GM19328 (cell line): ENCODE results near the gene UCHL1.
"Not testable (repeated sequence)": the region's sequence is repeated elsewhere in the genome, so short reads cannot be mapped to it uniquely, and the experiment has no call there.

Experiments
- ATAC-seq: cut with Tn5 transposase; IDR thresholded peaks from one replicate; pipeline ENCODE4 v1.9.1; 2021; ENCODE audit warnings: mild to moderate bottlenecking, moderate library complexity; ENCODE audit not compliant: unreplicated experiment

The UCHL1 gene

GRCh38 chr4:41236032-41236431 lies 20.7 kb upstream of the UCHL1 start:
- ATAC-seq = no peak

GRCh38 chr4:41236508-41236907 lies 20.2 kb upstream of the UCHL1 start:
- ATAC-seq = no peak

DNA sequence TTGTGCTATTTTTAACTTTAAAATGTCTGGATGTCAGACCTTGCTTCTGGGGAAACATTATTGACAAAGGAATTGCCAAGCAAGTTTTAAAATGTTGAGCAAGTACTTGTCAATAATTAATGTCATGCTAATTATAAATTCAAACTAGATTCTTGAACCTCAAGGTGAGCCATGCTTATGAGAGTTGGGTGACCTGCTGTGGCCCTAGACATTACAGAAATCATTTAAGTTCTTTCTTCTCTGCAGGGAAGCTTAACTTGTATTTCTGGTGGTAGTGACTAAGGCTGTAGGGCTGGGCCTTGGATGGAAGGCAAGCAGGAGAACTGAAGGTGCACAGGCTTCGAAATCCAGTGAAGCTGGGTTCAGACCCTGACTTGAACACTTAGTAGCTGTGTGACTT lies 14.8 kb upstream of the UCHL1 start:
- ATAC-seq = no peak

- no peak for ATAC-seq
Observed at GRCh38 chr4:41245983-41246382, 10.7 kb upstream of the UCHL1 start.

DNA sequence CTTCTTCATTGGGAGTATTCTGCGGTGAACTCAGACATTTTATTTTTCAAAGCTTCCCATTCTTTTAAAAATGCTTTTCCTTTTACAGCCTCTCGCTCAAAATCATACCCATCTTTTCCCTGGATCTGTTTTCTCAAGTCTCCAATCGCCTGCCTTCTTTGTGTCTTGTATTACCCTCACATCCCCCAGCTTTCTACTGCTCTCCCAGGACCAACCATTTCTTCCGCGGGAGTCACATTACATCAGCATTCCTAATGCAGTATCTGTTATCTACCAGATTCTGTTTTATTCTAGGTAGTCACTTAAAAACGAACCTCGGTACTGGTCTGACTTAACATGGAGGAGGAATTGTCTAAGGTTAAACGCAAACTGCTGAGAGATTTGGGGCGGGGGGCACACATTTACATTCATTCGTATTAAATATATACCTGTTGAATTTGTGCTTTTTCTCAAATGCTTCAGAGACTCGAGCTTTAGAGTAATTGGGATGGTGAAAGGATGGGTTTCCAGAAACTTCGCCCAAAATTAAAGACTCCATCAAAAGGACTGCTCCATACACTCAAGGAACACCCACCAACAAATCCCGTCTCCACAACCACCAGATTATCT lies 493 bp upstream of the UCHL1 start:
- ATAC-seq = no peak

DNA sequence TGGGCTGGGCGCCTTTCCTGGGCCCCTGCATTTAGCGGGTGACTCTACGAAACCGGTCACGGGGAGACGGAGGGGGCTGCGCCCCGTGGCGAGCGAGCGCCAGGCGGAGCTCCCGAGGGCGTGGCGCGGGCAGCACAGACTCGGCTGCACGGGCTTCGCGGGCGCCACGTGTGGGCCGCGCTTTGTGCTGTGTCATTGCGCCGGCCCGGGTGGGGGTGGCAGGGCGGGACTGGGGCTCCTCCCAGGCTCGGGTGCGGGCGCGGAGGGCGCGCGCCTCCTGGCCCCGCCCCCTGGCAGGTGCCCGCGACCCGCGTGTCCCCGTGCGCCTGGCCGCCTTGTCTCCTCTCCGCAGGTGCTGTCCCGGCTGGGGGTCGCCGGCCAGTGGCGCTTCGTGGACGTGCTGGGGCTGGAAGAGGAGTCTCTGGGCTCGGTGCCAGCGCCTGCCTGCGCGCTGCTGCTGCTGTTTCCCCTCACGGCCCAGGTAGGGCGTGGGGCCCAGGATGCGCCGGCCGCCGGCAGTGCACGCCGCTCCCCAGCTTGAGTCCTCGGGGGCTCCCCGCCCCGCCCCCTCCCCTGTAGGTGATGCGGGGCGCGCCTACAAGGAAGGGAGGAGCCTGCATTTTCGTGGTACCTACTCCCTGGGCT lies 651 bp downstream of the UCHL1 start:
- no peak for ATAC-seq

GRCh38 chr4:41257906-41258305 lies 1.2 kb downstream of the UCHL1 start:
- no peak for ATAC-seq

GRCh38 chr4:41258783-41259182 lies 2.1 kb downstream of the UCHL1 start:
- ATAC-seq = no peak

- ATAC-seq = no peak
Observed at GRCh38 chr4:41260116-41260733, 3.5 kb downstream of the UCHL1 start.

- ATAC-seq = no peak
Observed at GRCh38 chr4:41262198-41262597, 5.5 kb downstream of the UCHL1 start.

GRCh38 chr4:41264212-41264611 lies 7.5 kb downstream of the UCHL1 start:
- ATAC-seq = no peak

- ATAC-seq = no peak
Observed at GRCh38 chr4:41267997-41268396, 11.3 kb downstream of the UCHL1 start.

DNA sequence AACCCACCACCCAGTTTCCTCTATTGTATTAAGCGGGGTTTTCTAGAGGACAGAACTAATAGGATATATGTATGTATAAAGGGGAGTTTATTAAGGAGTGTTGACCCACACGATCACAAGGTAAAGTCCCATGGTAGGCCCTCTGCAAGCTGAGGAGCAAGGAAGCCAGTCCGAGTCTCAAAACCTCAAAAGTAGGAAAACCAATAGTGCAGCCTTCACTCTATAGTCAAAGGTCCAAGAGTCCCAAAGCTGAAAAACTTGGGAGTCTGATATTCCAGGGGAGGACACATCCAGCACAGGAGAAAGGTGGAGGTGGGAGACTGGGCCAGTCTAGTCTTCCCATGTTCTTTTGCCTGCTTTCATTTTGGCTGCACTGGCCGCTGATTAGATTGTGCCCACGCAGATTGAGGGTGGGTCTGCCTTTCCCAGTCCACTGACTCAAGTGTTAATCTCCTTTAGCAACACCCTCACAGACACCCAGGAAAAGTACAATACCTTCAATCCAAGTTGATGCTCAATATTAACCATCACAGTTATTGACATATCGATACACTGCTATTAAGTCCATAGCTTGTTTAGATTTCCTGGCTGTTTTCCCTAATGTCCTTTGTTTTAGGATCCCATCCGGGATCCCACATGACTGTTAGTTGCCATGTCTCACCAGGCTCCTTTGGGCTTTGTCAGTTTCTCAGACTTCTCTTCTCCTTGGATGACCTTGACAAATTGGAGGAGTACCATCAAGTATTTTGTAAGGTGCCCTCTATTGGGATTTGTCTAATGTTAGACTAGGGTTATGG lies 12.2 kb downstream of the UCHL1 start:
- ATAC-seq = no peak

- no peak for ATAC-seq
Observed at GRCh38 chr4:41269682-41270081, 13.0 kb downstream of the UCHL1 start.

- ATAC-seq = not testable (repeated sequence)
Observed at GRCh38 chr4:41275931-41276330, 19.2 kb downstream of the UCHL1 start.

DNA sequence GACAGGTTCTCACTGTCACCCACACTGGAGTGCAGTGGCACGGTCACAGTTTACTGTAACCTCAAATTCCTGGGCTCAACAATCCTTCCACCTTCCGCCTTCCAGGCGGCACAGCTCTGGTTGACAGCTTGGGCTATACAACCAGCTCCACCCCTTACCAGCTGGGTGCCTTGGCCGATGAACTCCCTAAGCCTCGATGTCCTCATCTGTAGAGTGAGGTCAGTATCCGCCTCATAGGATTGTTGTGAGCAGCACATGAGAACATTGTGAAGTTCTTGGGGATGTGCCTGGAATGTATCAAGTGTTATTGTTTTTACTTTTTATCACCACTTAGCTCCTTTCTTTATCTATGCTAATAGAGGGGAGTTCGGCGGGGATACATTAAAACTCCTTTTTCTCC lies 23.3 kb downstream of the UCHL1 start:
- no peak for ATAC-seq

- ATAC-seq = peak; percentile 97
Observed at GRCh38 chr4:41281038-41281634, 24.4 kb downstream of the UCHL1 start.

DNA sequence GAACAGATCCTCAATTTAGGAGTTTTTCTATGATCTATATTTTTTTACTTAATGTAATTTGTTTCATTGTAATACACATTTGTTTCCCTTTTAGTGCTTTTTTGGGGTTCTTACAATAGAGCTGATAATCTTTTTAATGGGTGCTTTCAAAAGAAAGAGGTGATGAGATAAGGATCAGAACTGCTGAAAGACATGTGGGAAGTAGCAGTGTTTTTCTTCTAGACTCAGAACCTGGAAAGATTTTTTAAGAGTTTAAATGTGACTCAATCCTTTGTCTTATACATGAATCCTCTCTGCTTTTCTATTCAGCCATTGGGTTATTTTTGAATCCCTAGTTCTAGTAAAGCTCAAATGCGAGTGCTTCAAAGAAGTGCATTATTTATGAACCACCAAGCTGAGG lies 25.6 kb downstream of the UCHL1 start:
- no peak for ATAC-seq

- no peak for ATAC-seq
Observed at GRCh38 chr4:41285202-41285863, 28.6 kb downstream of the UCHL1 start.

GRCh38 chr4:41285864-41286235 lies 29.1 kb downstream of the UCHL1 start:
- ATAC-seq = no peak

DNA sequence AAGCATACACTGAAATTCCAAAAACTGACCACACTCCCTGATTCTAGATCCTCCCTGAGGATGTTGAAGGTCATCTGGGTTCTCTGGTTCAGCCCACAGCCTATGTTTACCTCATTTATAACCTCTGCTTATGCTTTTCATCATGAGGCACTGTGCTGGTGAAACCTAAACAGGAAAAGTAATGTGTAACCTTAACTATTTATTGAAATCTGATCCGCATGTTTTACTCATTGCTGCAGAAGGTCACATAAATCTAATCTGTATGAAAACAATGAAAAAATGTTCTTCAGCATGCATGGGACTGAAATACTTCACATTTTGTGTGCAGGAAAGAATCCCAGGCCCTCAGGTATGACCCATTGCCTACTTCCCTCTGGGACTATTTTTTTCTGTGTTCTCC lies 30.3 kb downstream of the UCHL1 start:
- no peak for ATAC-seq
